GM21786 (cell line): Measurements from ENCODE around the gene JUP.
A peak's percentile ranks its signal among the peaks of the same experiment; 100 is the strongest.
"Not testable (repeated sequence)": the region's sequence is repeated elsewhere in the genome, so short reads cannot be mapped to it uniquely, and the experiment has no call there.

Source experiments
- ATAC-seq: cut with Tn5 transposase; IDR thresholded peaks from one replicate; pipeline ENCODE4 v1.9.1; 2021; ENCODE audit not compliant: unreplicated experiment

The JUP gene

DNA sequence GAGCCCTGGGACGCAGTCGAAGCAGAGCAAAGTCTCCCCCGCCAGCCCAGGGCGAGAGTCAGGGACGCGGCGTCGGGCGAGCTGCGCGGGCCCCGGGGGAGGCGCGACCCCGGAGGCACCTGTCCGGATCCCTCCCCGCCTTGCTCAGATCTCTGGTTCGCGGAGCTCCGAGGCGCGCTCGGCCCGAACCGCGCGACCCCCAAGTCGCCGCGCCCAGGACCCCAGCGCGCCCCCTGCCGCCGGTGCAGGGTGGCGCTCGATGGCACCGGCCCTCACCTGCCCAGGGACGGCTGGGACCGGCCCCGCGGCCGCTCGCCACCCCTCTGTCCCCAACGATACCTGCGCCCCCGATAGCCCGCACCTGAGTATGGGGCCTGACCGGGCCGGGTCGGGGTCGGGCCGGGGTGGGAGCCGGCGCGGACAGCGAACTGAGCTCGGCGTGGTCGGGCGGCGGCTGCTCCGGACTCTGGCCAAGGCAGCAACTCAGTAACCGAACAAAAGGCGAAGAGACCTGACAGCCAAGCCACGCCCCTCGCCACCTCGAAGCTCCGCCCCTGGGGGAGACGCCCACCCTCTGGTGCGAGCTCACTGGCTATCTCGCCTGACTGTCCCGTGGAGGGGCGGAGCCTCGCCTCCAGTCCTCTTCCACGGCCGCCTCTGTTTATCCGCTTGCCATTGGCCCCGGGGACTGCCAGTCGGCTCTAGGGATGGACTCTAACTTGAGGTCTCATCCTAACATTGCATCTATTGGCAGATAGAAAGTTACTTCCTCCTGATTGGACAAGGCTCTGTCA is at the start of gene JUP:
Gene JUP (minus strand): TSS at position 485 of the 794 bp plus-strand sequence. CDS start 14,857 bp downstream, outside the sequence.
- peak; percentile 76 for ATAC-seq

DNA sequence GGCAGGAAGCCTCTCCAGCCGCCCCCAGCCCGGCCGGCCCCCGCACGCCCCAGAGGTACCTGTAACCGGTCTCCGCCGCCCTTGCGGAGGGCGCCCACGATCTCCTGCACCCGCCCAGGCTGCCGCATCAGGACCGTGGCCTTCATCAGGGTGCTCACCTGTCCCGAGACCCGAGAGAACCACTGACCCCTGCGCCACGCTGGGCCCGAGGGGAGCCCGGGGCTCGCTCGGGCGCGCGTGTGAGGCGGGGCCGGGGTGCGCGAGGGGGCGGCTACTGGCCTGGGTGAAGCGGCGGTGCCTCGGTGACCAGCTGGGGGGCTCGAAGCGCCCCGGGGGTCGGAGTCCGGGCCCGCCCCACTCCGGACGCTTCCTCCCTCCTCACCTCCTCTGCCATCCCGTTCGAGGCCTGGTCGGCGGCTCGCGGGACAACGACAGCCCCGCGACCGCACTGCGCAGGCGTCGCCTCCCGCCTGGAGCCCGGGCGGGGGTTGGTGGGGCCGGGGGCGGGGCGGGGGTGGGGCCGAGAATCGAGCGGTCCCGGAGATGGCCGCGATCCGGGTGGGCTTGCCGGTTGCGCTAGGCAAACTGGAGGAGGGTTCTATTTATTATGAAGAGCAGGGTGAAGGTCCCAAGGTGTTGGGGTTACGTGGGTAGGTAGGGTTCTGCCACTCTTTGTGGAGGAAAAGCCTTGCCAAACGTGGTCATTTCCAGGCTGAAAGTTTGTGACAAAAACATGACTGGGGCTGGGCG is 49.5 kb upstream of the JUP start, which contains the start of gene NT5C3B:
Gene NT5C3B (minus strand): TSS at position 433 of the 750 bp plus-strand sequence. CDS start 39 bp downstream, at position 394.
- ATAC-seq = no peak

DNA sequence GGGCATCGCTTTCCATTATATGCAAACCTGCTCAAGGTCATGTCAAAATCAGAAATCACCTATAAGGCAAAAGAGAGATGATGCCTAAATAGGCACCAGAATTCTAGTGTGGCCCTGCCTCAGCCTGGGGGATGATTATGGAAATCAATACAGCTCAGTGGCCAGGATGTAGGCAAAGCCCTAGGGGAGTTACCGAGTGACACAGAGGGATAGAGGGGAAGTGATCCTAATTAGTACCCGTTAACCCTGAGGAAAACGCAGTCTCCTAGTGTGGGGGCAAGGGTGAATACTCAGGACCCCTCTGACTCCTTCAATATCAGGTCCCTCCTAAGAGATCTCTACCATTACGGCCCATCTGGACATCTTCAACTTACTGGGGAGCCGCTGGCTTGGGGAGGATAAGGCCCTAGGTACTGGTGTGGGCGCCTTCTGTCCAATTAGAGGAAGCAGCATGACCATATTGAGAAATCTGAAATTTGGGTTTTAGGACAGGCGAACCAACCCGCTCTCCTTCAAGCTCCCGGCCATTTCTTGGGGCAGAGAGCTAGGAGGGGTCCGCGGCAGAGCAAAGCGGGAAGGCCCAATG is 48.8 kb upstream of the JUP start:
- ATAC-seq = no peak

DNA sequence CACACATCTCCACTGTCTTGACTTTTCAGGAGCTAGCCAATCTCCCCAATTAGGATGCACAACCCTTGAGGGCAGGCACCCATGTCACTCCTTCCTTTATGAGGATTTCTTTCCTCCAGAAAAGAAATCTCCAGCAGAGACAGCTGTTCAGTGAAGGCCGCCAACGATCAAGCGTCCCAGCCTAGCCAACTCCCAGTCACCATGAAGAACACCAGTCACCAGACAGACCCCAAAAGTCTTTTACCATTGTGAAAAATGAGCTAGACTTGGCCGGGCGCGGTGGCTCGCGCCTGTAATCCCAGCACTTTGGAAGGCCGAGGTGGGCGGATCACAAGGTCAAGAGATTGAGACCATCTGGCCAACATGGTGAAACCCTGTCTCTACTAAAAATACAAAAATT is 43.5 kb upstream of the JUP start:
- ATAC-seq = not testable (repeated sequence)

DNA sequence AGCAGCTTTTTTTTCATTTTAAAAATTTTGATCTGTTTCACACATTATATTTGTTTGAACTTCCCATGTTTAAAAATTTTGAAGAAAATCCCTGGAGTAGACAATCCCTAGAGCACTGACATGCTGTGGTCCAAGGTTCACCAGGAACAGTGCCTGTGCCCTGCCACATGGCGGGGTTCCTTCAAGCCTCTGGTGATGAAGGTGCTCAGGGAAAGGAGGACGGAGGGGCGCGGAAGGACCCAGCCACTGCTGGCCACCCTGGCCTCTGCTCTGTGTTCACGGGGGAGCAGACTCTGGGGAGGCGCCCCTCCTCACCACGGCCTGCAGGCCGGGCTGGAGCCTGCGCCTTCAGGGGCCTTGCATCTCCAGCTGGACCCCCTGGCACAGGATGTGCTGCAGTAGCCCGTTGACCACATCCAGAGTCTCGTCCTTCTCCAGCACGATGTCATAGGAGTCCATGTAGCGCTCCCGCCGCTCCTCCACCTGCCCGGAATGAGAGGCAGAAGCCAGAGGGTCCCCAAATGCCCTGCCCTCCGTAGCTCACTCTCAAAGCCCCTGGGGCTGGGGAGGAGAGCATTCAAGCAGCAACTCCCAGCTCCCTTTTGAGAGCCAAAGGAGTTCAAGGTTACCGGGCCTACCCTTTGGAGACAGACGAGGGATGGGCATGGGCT is 38.8 kb upstream of the JUP start:
- ATAC-seq = no peak

DNA sequence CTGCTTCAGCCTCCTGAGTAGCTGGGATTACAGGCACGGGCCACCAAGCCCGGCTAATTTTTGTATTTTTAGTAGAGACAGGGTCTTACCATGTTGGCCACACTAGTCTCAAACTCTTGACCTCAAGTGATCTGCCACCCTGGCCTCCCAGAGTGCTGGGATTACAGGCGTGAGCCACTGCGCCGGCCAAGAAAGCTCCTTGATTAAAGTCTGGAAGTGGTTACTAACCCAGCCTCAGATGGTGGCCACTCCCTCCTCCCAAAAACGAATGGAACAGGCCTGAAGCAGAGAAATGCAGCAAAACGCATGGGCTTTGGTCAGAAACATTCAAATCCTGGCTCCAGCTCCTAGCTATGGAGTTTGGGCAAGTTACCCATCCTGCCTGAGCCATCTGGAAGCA is 37.6 kb upstream of the JUP start:
- ATAC-seq = no peak

DNA sequence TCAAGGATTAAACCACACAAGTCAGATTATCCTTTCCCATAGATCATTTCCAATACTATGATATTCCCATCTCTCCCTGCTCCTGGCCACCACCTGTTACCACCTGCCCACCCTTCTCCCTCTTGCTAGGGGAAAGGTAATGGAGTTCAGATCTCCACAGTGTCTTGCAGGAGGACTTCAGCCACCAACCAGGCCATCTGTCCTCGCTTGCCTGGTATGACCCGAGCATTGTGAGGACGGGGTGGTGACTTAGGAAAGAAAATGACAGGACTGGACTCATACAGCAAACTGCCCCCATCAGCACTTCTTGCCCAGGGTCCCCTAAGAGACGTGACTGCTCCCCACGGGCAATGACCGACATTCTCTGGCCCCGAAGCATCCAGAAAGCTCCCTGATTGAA is 37.1 kb upstream of the JUP start:
- ATAC-seq = no peak

DNA sequence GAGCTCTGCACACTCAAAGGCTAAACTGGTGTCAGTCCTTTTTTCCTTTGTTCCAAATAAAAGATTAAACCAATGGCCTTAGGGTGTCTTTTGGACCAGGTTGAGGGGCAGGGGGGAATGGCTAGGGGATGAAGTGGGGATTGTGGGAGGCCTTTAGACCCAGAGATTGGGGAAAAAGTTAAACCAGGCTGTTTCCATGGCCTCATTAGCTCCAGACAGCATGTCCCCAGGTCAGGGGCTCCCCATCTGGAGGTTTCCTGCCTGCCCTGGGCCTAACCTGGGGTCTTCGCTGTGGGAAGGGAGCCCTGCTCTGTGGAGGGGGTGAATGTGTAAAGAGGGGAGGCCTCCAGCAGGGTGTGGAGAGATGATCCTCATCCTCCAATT is 36.6 kb upstream of the JUP start:
- ATAC-seq = no peak

DNA sequence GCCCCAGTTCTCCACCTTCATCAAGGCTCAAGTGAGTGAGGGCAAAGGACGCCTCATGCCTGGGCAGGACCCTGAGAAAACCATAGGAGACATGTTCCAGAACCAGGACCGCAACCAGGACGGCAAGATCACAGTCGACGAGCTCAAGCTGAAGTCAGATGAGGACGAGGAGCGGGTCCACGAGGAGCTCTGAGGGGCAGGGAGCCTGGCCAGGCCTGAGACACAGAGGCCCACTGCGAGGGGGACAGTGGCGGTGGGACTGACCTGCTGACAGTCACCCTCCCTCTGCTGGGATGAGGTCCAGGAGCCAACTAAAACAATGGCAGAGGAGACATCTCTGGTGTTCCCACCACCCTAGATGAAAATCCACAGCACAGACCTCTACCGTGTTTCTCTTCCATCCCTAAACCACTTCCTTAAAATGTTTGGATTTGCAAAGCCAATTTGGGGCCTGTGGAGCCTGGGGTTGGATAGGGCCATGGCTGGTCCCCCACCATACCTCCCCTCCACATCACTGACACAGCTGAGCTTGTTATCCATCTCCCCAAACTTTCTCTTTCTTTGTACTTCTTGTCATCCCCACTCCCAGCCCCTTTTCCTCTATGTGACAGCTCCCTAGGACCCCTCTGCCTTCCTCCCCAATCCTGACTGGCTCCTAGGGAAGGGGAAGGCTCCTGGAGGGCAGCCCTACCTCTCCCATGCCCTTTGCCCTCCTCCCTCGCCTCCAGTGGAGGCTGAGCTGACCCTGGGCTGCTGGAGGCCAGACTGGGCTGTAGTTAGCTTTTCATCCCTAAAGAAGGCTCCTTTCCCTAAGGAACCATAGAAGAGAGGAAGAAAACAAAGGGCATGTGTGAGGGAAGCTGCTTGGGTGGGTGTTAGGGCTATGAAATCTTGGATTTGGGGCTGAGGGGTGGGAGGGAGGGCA is 36.0 kb upstream of the JUP start:
- ATAC-seq = no peak

DNA sequence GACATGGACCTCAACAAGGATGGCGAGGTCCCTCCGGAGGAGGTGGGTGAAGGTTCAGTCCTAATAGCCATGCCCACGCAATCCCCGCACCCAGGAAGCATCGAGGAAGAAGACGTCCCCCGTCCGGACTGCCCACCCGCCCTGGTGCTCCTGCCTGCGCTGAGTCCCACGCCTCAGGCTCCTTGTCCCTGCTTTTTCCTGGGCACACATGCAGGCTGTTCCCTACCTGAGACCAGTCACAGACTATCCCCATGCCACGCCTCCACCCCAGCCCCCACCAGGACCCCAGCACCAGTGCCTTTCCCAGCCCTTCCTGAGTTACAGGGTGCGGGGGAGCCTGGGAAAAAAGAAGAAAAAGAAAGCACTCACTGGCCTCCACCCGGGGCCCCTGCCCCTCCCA is 35.3 kb upstream of the JUP start:
- ATAC-seq = no peak

DNA sequence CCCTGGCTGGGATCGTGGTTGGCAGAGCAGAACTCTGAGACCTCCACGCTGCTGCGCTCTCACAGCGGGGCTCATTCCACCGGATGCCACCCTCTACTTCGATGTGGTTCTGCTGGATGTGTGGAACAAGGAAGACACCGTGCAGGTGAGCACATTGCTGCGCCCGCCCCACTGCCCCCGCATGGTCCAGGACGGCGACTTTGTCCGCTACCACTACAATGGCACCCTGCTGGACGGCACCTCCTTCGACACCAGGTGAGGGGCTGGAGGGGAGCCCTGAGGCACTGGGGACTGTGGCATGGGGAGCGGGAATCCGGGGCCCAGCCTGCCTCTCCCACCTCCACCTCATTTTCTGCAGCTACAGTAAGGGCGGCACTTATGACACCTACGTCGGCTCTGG is 31.5 kb upstream of the JUP start:
- no peak for ATAC-seq

DNA sequence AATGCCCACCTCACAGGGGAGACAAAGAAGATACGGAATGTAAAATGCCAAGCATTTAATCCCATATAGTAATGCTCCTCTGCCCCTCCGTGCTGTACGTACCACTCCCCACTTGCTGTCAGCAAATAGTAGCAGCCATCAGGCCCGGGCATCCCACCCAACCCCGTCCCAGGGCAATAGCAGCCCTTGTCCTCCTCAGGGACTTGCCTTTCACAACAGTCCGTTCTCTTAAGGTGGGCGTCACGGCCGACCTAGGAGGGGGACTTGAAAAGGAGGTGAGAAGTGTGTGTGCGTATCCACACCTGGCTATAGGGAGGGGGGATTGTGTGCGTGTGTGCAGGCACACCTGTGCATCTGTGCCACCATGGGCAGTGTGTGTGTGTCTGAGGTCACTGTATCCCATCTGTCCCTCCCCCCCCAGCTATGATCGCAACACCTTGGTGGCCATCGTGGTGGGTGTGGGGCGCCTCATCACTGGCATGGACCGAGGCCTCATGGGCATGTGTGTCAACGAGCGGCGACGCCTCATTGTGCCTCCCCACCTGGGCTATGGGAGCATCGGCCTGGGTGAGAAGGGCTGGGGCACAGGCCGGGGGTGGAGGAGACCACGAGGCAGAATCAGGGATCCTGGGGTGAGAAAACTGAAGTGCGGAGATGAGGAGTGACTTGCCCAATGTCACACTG is 30.3 kb upstream of the JUP start:
- no peak for ATAC-seq

DNA sequence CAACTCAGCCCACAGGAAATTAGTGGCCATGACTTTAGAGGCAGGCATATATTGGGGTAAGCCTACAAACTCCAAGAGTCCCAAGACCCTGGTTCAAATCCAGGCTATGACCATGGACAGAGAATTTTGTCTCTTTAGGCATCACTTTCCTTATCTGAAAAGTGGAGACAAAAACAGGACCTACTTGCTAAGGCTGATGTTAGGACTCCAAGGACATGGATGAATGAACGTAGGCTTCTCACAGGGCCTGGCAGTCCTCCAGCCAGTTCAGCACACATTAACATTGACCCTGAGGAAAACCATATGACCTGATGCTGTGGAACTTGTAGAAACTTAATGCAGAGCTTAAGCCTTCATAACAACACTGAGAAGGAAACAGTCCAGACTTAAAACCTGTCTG is 27.7 kb upstream of the JUP start:
- ATAC-seq = no peak

DNA sequence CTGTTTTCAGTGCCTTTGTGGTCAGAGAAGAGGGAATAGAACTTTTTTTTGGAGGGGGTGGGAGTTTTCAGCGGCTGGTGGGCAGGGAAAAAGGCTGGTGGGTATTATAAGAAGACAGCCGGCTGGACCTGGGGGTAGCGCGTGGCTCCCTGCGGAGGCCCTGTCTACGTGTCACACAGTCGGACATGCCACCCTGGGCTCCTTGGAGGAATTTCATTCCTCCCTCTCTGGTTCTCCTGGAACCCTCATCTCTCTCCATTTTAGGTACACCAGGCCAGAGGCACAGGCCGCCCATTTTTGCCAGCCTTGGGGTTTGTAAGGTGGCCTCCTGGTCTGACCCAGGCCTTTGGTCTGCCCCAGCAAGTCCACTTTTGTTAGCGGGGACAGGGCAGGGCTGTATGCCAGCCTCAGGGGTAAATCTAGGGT is 27.2 kb upstream of the JUP start:
- no peak for ATAC-seq

DNA sequence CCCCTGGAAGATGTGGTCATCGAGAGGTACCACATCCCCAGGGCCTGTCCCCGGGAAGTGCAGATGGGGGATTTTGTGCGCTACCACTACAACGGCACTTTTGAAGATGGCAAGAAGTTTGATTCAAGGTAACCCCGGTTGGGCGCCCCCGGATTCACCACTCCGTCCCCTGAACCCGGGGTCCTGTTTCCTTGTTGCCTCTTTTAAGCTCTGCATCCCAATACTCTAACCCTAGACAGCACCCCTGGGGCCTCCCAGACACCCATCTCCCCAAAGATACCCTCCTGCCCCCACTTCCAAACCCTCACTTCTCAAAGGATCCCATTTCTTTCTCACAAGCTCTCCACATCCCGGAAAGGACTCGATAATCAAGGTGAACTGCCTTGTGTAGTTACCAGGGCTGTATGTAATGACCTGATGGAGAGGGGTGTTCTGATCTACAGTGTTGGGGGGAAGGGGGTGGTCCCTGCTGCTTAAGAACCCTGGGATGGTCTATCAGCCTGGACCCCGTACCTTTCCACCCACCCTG is 26.7 kb upstream of the JUP start:
- ATAC-seq = no peak

DNA sequence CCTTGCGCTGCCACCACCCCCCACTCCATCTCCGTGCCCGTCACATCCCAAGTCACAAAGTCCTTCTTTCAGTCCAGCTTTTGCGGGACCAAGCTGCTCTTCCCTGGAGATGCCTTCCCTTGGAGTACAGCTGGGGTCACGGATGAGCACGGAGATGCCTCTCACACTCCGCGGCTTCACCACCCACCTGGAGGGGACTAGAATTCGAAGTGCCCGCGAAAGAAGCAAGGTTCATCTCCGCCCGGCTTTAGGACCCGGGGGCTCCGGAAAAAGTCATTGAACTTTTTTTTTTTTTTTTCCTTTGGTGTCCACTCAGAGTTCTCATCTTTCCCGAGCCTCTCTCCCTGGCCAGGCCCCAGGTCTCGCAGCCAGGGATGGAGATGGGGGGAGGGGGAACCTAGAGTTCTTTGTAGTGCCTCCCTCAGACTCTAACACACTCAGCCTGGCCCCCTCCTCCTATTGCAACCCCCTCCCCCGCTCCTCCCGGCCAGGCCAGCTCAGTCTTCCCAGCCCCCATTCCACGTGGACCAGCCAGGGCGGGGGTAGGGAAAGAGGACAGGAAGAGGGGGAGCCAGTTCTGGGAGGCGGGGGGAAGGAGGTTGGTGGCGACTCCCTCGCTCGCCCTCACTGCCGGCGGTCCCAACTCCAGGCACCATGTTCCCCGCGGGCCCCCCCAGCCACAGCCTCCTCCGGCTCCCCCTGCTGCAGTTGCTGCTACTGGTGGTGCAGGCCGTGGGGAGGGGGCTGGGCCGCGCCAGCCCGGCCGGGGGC is 26.1 kb upstream of the JUP start, which contains the start of gene FKBP10:
Gene FKBP10 (plus strand): TSS at position 624 of the 771 bp plus-strand sequence. CDS start 31 bp downstream, at position 655.
- no peak for ATAC-seq

DNA sequence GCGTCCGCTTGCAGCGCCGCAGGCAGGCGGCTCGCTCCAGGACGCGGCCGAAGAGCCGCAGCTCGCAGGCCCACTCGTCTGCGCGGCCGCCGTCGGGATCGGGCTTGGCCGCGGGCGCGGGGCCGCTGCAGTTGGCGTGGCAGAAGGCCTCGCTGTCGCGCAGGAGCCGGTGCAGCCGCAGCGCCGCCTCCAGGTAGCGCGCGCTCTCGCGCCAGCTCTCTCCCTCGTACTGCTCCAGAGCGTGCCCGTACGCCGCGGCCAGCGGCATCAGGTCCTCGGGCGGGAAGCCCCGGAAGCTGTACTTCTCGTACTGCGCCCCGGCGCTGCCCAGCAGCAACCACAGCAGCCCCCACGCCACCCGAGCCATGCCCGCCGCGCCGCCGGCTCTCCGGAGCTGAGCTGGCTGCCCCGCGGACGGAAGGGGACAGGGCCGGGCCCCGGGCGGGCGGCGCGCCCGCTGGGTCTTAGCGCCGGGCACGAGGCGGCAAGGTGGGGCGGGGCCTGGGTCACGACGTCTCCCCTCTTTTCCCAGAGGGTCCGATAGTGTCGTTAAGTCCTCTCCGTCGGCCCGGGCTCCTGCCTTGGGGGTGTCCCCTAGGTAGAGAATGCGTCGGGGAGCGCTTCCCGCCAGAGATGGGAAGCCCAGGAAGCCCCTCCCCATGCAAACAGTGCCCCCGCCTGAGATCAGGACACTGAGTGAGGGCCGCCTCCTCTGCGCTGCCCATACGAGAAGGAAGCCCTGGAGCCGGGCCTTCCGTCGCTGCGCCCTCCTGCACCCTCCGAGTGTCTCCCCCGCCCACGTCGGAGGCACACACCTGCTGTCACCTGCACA is 25.3 kb upstream of the JUP start, which contains the start of gene P3H4:
Gene P3H4 (minus strand): TSS at position 401 of the 832 bp plus-strand sequence. CDS start 34 bp downstream, at position 367.
- peak; percentile 73 for ATAC-seq
